Muscle of leg (tissue), 11 donors: ENCODE results near the gene SNAPC2. TPM values are rescaled to one million over a fixed set of nuclear protein-coding genes. Genes with fewer than 3 reads are reported as not detected.

Experiments
- DNase-seq: peaks from one replicate; pipeline ENCODE4 v3.0.0; 2013
- H3K27ac ChIP-seq: one replicate; pipeline ENCODE4 v1.5.1; 2013; ENCODE audit warnings: mild to moderate bottlenecking, low read length, control low read depth
- H3K27me3 ChIP-seq: one replicate; pipeline ENCODE4 v1.6.1; 2013; ENCODE audit warnings: low read length; ENCODE audit not compliant: control insufficient read depth, insufficient read depth
- H3K36me3 ChIP-seq: one replicate; pipeline ENCODE4 v1.6.1; 2013; ENCODE audit warnings: low read length; ENCODE audit not compliant: control insufficient read depth, insufficient read depth
- H3K4me1 ChIP-seq: one replicate; pipeline ENCODE4 v1.6.1; 2013; ENCODE audit warnings: low read length; ENCODE audit not compliant: control insufficient read depth, insufficient read depth
- H3K4me3 ChIP-seq: one replicate; pipeline ENCODE4 v1.5.1; 2013; ENCODE audit warnings: low read length, control low read depth
- H3K9me3 ChIP-seq: replicated peaks from 2 replicates; pipeline ENCODE4 v1.6.1; 2013; ENCODE audit warnings: low read depth, low read length; ENCODE audit not compliant: control insufficient read depth
- WGBS: methylation state at CpG from one replicate; pipeline ENCODE4 v1.1.5; 2013; ENCODE audit warnings: missing lambda C conversion rate; ENCODE audit not compliant: insufficient coverage; 5-methylcytosine and 5-hydroxymethylcytosine counted together
- polyA plus RNA-seq, 8 donors: library from polyadenylated mRNA; unstranded; fragments of 120-200 nt; gene quantifications; one replicate each; pipeline versions ENCODE4 v1.2.1 to v1.2.3, GENCODE V29; 2013; ENCODE audit warnings: inconsistent platforms in 1 of 8, low replicate concordance in 1 of 8; ENCODE audit not compliant: insufficient read length in 8 of 8, insufficient read depth in 1 of 8
- total RNA-seq: library from RNA; stranded (reverse); fragments of 120-200 nt; gene quantifications from one replicate; pipeline ENCODE4 v1.2.4, GENCODE V29; 2013

SNAPC2 gene
- total and polyA plus RNA-seq, 9 donors: 10.6 to 22.1 (median 20.1) TPM

- no peak overlapping the region for H3K4me3 ChIP-seq
Observed at GRCh38 chr19:7933411-7933810, 13.3 kb downstream of the SNAPC2 start.

GRCh38 chr19:7933828-7934725 lies 13.9 kb downstream of the SNAPC2 start:
- H3K27ac ChIP-seq: no peak overlapping the region
- no peaks in the 10 kb centered on the region for H3K27me3 ChIP-seq
- peaks cover 2% of the 10 kb centered on the region for H3K4me1 ChIP-seq
- no peaks in the 10 kb centered on the region for H3K9me3 ChIP-seq
- peaks cover 78% of the 10 kb centered on the region for H3K36me3 ChIP-seq
- no peak overlapping the region for H3K4me3 ChIP-seq
- WGBS: 88% methylated on average over 51 of the region's 55 CpGs
- peak; percentile 5 for DNase-seq

More at GRCh38 chr19:7933411-7933810, 13.3 kb downstream of the SNAPC2 start:
- peaks cover 72% of the 10 kb centered on the region for H3K36me3 ChIP-seq
- no peak overlapping the region for H3K27ac ChIP-seq
- H3K27me3 ChIP-seq: no peaks in the 10 kb centered on the region
- WGBS: 78% methylated on average over 11 of the region's 14 CpGs
- H3K9me3 ChIP-seq: no peaks in the 10 kb centered on the region
- H3K4me1 ChIP-seq: peaks cover 2% of the 10 kb centered on the region
- DNase-seq: peak; percentile 0

GRCh38 chr19:7934766-7935165 lies 14.6 kb downstream of the SNAPC2 start:
- no peaks in the 10 kb centered on the region for H3K4me1 ChIP-seq
- DNase-seq: peak; percentile 1
- H3K9me3 ChIP-seq: no peaks in the 10 kb centered on the region
- H3K27me3 ChIP-seq: no peaks in the 10 kb centered on the region
- no peak overlapping the region for H3K4me3 ChIP-seq
- H3K36me3 ChIP-seq: peaks cover 81% of the 10 kb centered on the region
- 91% methylated on average over 20 of the region's 21 CpGs for WGBS
- no peak overlapping the region for H3K27ac ChIP-seq

- 90% methylated on average over 9 of the region's 13 CpGs for WGBS
- H3K9me3 ChIP-seq: no peaks in the 10 kb centered on the region
- H3K27me3 ChIP-seq: no peaks in the 10 kb centered on the region
- no peak overlapping the region for H3K4me3 ChIP-seq
- H3K27ac ChIP-seq: no peak overlapping the region
- DNase-seq: no peak
- H3K36me3 ChIP-seq: peaks cover 46% of the 10 kb centered on the region
- peaks cover 11% of the 10 kb centered on the region for H3K4me1 ChIP-seq
Observed at GRCh38 chr19:7940841-7941240, 20.7 kb downstream of the SNAPC2 start.

- Histone ChIP-seq H3K4me3 (no peak overlapping the region), H3K4me1 (peaks cover 11% of the 10 kb centered on the region), H3K9me3 (no peaks in the 10 kb centered on the region), H3K36me3 (peaks cover 44% of the 10 kb centered on the region), H3K27me3 (no peaks in the 10 kb centered on the region), H3K27ac (no peak overlapping the region)
- no peak for DNase-seq
- 90% methylated on average over 8 of the region's 19 CpGs for WGBS
Observed at GRCh38 chr19:7941895-7942596, 21.9 kb downstream of the SNAPC2 start.

GRCh38 chr19:7942981-7943443 lies 22.9 kb downstream of the SNAPC2 start:
- Histone ChIP-seq H3K4me1 (peaks cover 11% of the 10 kb centered on the region), H3K4me3 (peak overlapping the region; percentile 74), H3K27me3 (no peaks in the 10 kb centered on the region), H3K27ac (peak overlapping the region; percentile 97), H3K36me3 (peaks cover 34% of the 10 kb centered on the region), H3K9me3 (no peaks in the 10 kb centered on the region)
- WGBS: 5% methylated on average over 22 of the region's 33 CpGs
- DNase-seq: no peak

- no peaks in the 10 kb centered on the region for H3K9me3 ChIP-seq
- H3K27me3 ChIP-seq: no peaks in the 10 kb centered on the region
- peaks cover 30% of the 10 kb centered on the region for H3K36me3 ChIP-seq
- under 1% methylated on average over 56 of the region's 56 CpGs for WGBS
- peak; percentile 100 for DNase-seq
- peak within 1 kb of the TSS; percentile 97 for H3K27ac ChIP-seq
- H3K4me1 ChIP-seq: peaks cover 11% of the 10 kb centered on the region
- peak within 1 kb of the TSS; percentile 74 for H3K4me3 ChIP-seq
Observed at GRCh38 chr19:7943444-7944176, 23.5 kb downstream of the SNAPC2 start, which contains the start of gene TIMM44. Gene TIMM44 (minus strand): TSS chr19:7943666. CDS start chr19:7943651, 15 bp downstream.

- H3K9me3 ChIP-seq: no peaks in the 10 kb centered on the region
- peak; percentile 97 for DNase-seq
- 17% methylated on average over 10 of the region's 18 CpGs for WGBS
- H3K27ac ChIP-seq: peak overlapping the region; percentile 97
- H3K4me1 ChIP-seq: peaks cover 11% of the 10 kb centered on the region
- no peaks in the 10 kb centered on the region for H3K27me3 ChIP-seq
- H3K36me3 ChIP-seq: peaks cover 25% of the 10 kb centered on the region
- H3K4me3 ChIP-seq: peak overlapping the region; percentile 69
Observed at GRCh38 chr19:7944177-7944761, 24.1 kb downstream of the SNAPC2 start.

GRCh38 chr19:7947939-7948338 lies 27.8 kb downstream of the SNAPC2 start:
- Histone ChIP-seq H3K4me1 (peaks cover 2% of the 10 kb centered on the region), H3K9me3 (no peaks in the 10 kb centered on the region), H3K4me3 (no peak overlapping the region), H3K27me3 (no peaks in the 10 kb centered on the region), H3K36me3 (no peaks in the 10 kb centered on the region), H3K27ac (no peak overlapping the region)
- DNase-seq: no peak
- WGBS: 93% methylated on average over 2 of the region's 4 CpGs
